Glutamatergic neuron (in vitro differentiated cells): ENCODE results near the gene EPM2A. TPM values are rescaled to one million over a fixed set of nuclear protein-coding genes. Genes with fewer than 3 reads are reported as not detected.

Experiments used
- DNase-seq: peaks from one replicate; pipeline ENCODE4 v3.0.0; 2022
- H3K27ac Mint-ChIP-seq: one replicate; pipeline ENCODE4 v1.8.0; 2020; ENCODE audit warnings: mild to moderate bottlenecking, mixed read lengths, inconsistent platforms; ENCODE audit not compliant: unreplicated experiment
- H3K27me3 Mint-ChIP-seq: one replicate; pipeline ENCODE4 v1.8.0; 2020; ENCODE audit warnings: mild to moderate bottlenecking, moderate library complexity, mixed read lengths, inconsistent platforms; ENCODE audit not compliant: unreplicated experiment
- H3K36me3 Mint-ChIP-seq: one replicate; pipeline ENCODE4 v1.8.0; 2020; ENCODE audit warnings: mild to moderate bottlenecking, mixed read lengths, inconsistent platforms; ENCODE audit not compliant: unreplicated experiment
- H3K4me1 Mint-ChIP-seq: one replicate; pipeline ENCODE4 v1.8.0; 2020; ENCODE audit warnings: mild to moderate bottlenecking, low read depth, mixed read lengths, inconsistent platforms; ENCODE audit not compliant: unreplicated experiment
- H3K4me3 Mint-ChIP-seq: one replicate; pipeline ENCODE4 v1.8.0; 2020; ENCODE audit warnings: mild to moderate bottlenecking, mixed read lengths, inconsistent platforms; ENCODE audit not compliant: unreplicated experiment
- H3K9me3 Mint-ChIP-seq: one replicate; pipeline ENCODE4 v1.8.0; 2020; ENCODE audit warnings: mild to moderate bottlenecking, moderate library complexity, mixed read lengths, inconsistent platforms; ENCODE audit not compliant: unreplicated experiment
- CTCF ChIP-seq: fragments of 200-600 bp; sonication (generic); IDR thresholded peaks from one replicate; pipeline ENCODE4 v1.5.0; 2021; ENCODE audit not compliant: partially characterized antibody, unreplicated experiment
- total RNA-seq: library from RNA; stranded (reverse); fragmentation: NEBNext Ultra II Directional; extraction: Animal tissue kit (Norgen Biotek cat#: 25700); gene quantifications from one replicate; pipeline ENCODE4 v1.2.1, GENCODE V29; 2021; ENCODE audit not compliant: unreplicated experiment

EPM2A gene
- total RNA-seq, 1 donor from 2014 or later, result 15.5 TPM

- Mint-ChIP-seq H3K27me3 (peaks cover 5% of the 10 kb centered on the region), H3K4me1 (no peaks in the 10 kb centered on the region), H3K27ac (no peak overlapping the region), H3K36me3 (no peaks in the 10 kb centered on the region), H3K4me3 (no peak overlapping the region), H3K9me3 (no peaks in the 10 kb centered on the region)
- no peak for DNase-seq
- TF ChIP-seq CTCF, result no peak
Observed at GRCh38 chr6:145600299-145600698, 135.0 kb downstream of the EPM2A start.

DNA sequence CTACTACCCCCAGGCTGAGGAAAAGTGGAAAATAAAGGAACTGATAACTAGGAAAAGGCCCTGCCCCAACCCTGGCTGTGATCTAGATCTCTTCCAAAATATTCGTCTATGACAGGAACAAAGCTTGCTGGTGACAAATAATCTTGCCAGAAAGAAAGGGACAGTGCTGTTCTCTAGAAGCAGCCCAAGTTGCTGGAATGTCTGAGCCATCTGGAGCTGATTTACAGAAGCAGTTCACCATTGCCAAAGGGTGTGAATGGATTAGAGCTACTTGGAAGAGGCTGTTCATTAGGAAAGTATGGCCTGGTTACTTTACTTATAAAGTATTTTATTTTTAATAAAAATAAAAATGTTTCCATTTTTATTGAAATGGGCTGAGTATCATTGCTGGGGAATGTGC is 146.3 kb downstream of the EPM2A start:
- no peak for TF ChIP-seq CTCF
- H3K27ac Mint-ChIP-seq, result no peak overlapping the region
- H3K36me3 Mint-ChIP-seq, result no peaks in the 10 kb centered on the region
- no peaks in the 10 kb centered on the region for H3K4me1 Mint-ChIP-seq
- DNase-seq, result no peak
- no peak overlapping the region for H3K4me3 Mint-ChIP-seq
- H3K27me3 Mint-ChIP-seq, result no peaks in the 10 kb centered on the region
- H3K9me3 Mint-ChIP-seq, result no peaks in the 10 kb centered on the region

GRCh38 chr6:145587334-145587733 is 148.0 kb downstream of the EPM2A start:
- Mint-ChIP-seq H3K4me3 (no peak overlapping the region), H3K4me1 (no peaks in the 10 kb centered on the region), H3K9me3 (no peaks in the 10 kb centered on the region), H3K27me3 (no peaks in the 10 kb centered on the region), H3K36me3 (no peaks in the 10 kb centered on the region), H3K27ac (no peak overlapping the region)
- no peak for DNase-seq
- no peak for TF ChIP-seq CTCF

GRCh38 chr6:145583753-145584152 is 151.6 kb downstream of the EPM2A start:
- H3K36me3 Mint-ChIP-seq, result peaks cover 3% of the 10 kb centered on the region
- no peaks in the 10 kb centered on the region for H3K4me1 Mint-ChIP-seq
- H3K9me3 Mint-ChIP-seq, result no peaks in the 10 kb centered on the region
- no peak overlapping the region for H3K27ac Mint-ChIP-seq
- TF ChIP-seq CTCF, result no peak
- H3K4me3 Mint-ChIP-seq, result no peak overlapping the region
- no peak for DNase-seq
- H3K27me3 Mint-ChIP-seq, result no peaks in the 10 kb centered on the region

Other genes with a start within 250 kb of the EPM2A start
- gene FBXO30, start 79.3 kb upstream of the EPM2A start, total RNA-seq, result 12.1 TPM
- gene SHPRH, start 228.8 kb upstream of the EPM2A start, total RNA-seq, result 42.6 TPM